Activated naive CD4-positive, alpha-beta T cell treated with anti-CD3 and anti-CD28 coated beads for 36 hours (primary cell): Measurements from ENCODE around the gene RHEBL1. TPM values are rescaled to one million over a fixed set of nuclear protein-coding genes. Genes with fewer than 3 reads are reported as not detected.
"Not testable (repeated sequence)": the region's sequence is repeated elsewhere in the genome, so short reads cannot be mapped to it uniquely, and the experiment has no call there.

Source experiments
- CTCF ChIA-PET: fragments of 350-600 bp; sonication (Branson Sonifier 250); formaldehyde crosslinking; loops from one replicate; lab custom pipeline; 2021; ENCODE audit warnings: antibody characterized with exemption; lab: Charles Lee
- DNase-seq: peaks from one replicate; pipeline ENCODE4 v3.0.0-alpha.2; 2020
- H3K27ac Mint-ChIP-seq: one replicate; pipeline ENCODE4 v1.8.0; 2021; ENCODE audit warnings: mild to moderate bottlenecking, mixed read lengths
- H3K27me3 Mint-ChIP-seq: one replicate; pipeline ENCODE4 v1.8.0; 2021; ENCODE audit warnings: low read depth, mixed read lengths
- H3K36me3 Mint-ChIP-seq: one replicate; pipeline ENCODE4 v1.8.0; 2021; ENCODE audit warnings: low read depth, mixed read lengths
- H3K4me1 Mint-ChIP-seq: one replicate; pipeline ENCODE4 v1.8.0; 2021; ENCODE audit warnings: low read depth, mixed read lengths
- H3K4me3 Mint-ChIP-seq: one replicate; pipeline ENCODE4 v1.8.0; 2021; ENCODE audit warnings: mild to moderate bottlenecking, moderate library complexity, mixed read lengths
- H3K9me3 Mint-ChIP-seq: one replicate; pipeline ENCODE4 v1.8.0; 2021; ENCODE audit warnings: mixed read lengths
- intact Hi-C: fragments of 100-400 bp; cut with micrococcal nuclease; formaldehyde crosslinking; loops from one replicate; pipeline ENCODE4 v1.15.1; 2023
- total RNA-seq, 2 experiments: library from RNA; stranded (reverse); gene quantifications; one replicate each; pipeline ENCODE4 v1.2.3, GENCODE V29; 2021

RHEBL1 gene
- total RNA-seq, 2 experiments from 2014 or later, result 11.8 to 15.2 TPM

DNA sequence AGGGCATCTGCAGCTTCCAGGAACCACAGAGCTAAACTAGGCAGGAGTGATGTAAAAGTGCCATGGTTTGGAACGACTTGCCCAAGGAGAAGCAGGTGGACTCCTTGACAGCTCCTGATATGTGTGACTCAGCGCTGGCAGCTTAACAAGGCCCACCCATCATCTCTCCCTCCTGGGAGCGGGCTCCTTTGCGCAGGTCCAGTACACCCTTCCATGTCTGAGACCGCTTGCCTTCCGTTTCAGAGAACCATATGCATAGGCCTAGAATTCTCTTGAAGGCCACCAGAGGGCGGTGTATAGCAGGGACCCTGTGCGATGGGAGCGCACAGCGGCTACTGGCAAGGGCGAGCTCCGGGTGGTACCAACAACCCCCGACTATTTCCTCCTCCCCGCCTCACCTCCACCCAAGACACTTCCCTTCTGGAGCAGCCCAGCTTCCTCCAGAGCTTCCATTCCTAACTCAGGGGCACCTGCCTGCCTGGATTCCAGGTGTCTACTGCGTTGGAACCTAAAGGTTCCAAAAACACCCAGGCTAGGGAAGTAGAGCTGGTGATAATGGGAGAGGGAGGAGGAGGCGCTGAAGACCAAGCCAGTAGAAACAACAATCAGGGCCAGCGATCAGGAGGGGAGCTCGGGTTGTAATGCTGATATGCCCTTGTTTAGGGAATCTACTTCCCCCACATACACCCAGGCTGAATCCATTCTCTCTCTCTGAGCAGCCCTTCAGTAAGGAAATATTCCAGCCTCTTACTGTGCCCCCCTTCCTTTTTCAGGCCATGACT is 18.6 kb upstream of the RHEBL1 start:
- Mint-ChIP-seq H3K4me3 (no peak overlapping the region), H3K4me1 (peaks cover 40% of the 10 kb centered on the region), H3K27ac (no peak overlapping the region), H3K36me3 (no peaks in the 10 kb centered on the region), H3K27me3 (peaks cover 51% of the 10 kb centered on the region), H3K9me3 (no peaks in the 10 kb centered on the region)
- intact Hi-C loops, result loop anchor here (1.0 to 5.0 kb wide), 6 partner anchors 10 to 254 kb away; partner anchors contain the start of gene LMBR1L
- DNase-seq, result peak; percentile 80
- CTCF ChIA-PET, result interaction anchor here (0.7 to 6.9 kb wide), 42 partner anchors 10 to 222 kb away, joined by 3 to 209 read pairs (median 5); partner anchors contain the start of genes ARF3, DDN, KMT2D and LMBR1L

DNA sequence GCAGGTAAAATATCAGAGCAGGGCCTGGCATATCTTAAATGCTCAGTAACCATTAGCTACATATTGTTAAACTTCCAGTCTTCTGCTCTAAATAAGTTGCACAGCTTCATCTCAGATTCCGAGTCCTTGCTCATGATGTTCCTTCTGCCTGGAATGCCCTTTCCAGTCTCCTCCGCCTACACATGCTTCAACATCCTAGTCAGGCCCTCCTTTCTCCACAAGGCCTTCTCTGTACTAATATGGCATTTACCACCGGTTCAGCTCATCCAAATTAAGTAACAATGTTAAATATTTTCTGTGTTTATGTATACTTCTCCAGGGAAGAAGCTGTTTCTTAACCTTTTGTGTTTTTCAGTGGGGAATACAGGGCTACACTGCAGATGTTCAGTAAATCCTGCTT is 16.3 kb upstream of the RHEBL1 start:
- CTCF ChIA-PET, result interaction anchor here (0.6 to 6.9 kb wide), 5 partner anchors 12 to 486 kb away, joined by 4 to 209 read pairs (median 53); partner anchors contain the start of gene LMBR1L
- no peak overlapping the region for H3K4me3 Mint-ChIP-seq
- H3K36me3 Mint-ChIP-seq, result no peaks in the 10 kb centered on the region
- no peaks in the 10 kb centered on the region for H3K9me3 Mint-ChIP-seq
- peaks cover 26% of the 10 kb centered on the region for H3K4me1 Mint-ChIP-seq
- H3K27me3 Mint-ChIP-seq, result peaks cover 31% of the 10 kb centered on the region
- intact Hi-C loops, result loop anchor here (5.0 kb wide), 1 partner anchor 256 kb away; no protein-coding TSS in a partner anchor
- H3K27ac Mint-ChIP-seq, result no peak overlapping the region
- no peak for DNase-seq

DNA sequence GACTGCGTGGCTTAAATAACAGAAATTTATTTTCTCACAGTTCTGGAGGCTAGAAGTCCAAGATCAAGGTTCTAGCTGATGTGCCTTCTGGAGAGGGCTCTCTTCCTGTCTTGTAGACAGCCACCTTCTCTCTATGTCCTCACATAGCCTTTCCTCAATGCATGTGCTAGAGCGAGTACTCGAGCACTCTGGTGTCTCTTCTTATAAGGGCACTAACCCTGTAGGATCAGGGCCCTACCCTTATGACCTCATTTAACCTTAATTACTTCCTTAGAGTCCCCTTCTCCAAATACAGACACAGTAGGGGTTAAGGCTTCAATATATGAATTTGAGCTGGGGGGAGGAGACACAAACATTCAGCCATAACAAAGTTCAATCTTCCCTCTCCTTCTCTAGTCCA is 14.7 kb upstream of the RHEBL1 start:
- H3K27ac Mint-ChIP-seq, result no peak overlapping the region
- no peak for DNase-seq
- CTCF ChIA-PET, result interaction anchor here (0.7 to 6.9 kb wide), 11 partner anchors 10 to 112 kb away, joined by 3 to 209 read pairs (median 4); partner anchors contain the start of genes DHH, LMBR1L and RHEBL1
- no peaks in the 10 kb centered on the region for H3K36me3 Mint-ChIP-seq
- H3K4me1 Mint-ChIP-seq, result peaks cover 12% of the 10 kb centered on the region
- peaks cover 17% of the 10 kb centered on the region for H3K27me3 Mint-ChIP-seq
- intact Hi-C loops, result no loop called here
- H3K4me3 Mint-ChIP-seq, result no peak overlapping the region
- no peaks in the 10 kb centered on the region for H3K9me3 Mint-ChIP-seq

DNA sequence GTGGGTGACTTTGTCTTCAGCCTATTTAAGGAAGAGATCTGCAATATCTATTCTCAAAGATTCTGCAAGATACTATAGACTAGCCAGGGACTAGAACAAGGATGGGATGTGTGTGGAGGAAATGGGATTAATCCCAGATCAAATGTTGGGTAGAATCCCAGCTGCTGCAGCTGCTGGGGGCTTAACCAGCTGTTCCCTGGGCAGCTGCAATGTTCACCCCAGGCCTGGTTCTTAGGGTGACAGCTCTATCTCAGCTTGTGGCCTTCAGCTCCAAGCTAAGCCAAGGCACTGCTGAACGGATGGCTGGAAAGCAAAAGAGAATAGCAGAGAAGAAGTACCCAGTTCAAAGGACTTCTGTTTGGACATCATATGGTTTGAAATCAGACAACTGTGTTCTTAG is 10.0 kb upstream of the RHEBL1 start:
- no peak overlapping the region for H3K27ac Mint-ChIP-seq
- H3K4me3 Mint-ChIP-seq, result no peak overlapping the region
- peaks cover 2% of the 10 kb centered on the region for H3K27me3 Mint-ChIP-seq
- no peak for DNase-seq
- no peaks in the 10 kb centered on the region for H3K9me3 Mint-ChIP-seq
- CTCF ChIA-PET, result interaction anchor here (1.5 to 2.6 kb wide), 3 partner anchors 9 to 36 kb away, joined by 5 to 28 read pairs (median 8); partner anchors contain the start of gene DHH
- intact Hi-C loops, result no loop called here
- no peaks in the 10 kb centered on the region for H3K4me1 Mint-ChIP-seq
- no peaks in the 10 kb centered on the region for H3K36me3 Mint-ChIP-seq

DNA sequence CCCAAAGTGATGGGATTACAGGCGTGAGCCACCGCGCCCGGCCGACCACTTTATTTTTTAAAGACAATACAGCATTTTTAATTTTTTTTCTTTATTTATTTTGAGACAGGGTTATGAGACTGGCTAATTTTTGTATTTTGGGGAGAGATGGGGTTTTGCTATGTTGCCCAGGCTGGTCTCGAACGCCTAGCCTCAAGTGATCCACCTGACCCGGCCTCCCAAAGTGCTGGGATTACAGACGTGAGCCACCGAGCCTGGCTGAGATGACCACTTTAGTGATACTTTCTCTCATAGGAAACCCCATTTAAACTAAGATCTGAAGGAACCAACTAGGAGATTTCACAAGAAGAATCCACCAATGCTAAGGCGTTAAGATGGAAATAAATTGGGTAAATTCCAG is 1.2 kb upstream of the RHEBL1 start:
- CTCF ChIA-PET, result interaction anchor here (0.6 to 0.8 kb wide), 2 partner anchors 25 to 41 kb away, joined by 3 read pairs; no protein-coding TSS in a partner anchor
- Mint-ChIP-seq H3K36me3 (peaks cover 8% of the 10 kb centered on the region), H3K9me3 (no peaks in the 10 kb centered on the region), H3K27ac (no peak overlapping the region), H3K4me1 (peaks cover 12% of the 10 kb centered on the region), H3K4me3 (no peak overlapping the region), H3K27me3 (no peaks in the 10 kb centered on the region)
- intact Hi-C loops, result loop anchor here (1.0 kb wide), 7 partner anchors 11 to 219 kb away; partner anchors contain the start of genes DDX23, KMT2D, LMBR1L and PRKAG1
- DNase-seq, result no peak

DNA sequence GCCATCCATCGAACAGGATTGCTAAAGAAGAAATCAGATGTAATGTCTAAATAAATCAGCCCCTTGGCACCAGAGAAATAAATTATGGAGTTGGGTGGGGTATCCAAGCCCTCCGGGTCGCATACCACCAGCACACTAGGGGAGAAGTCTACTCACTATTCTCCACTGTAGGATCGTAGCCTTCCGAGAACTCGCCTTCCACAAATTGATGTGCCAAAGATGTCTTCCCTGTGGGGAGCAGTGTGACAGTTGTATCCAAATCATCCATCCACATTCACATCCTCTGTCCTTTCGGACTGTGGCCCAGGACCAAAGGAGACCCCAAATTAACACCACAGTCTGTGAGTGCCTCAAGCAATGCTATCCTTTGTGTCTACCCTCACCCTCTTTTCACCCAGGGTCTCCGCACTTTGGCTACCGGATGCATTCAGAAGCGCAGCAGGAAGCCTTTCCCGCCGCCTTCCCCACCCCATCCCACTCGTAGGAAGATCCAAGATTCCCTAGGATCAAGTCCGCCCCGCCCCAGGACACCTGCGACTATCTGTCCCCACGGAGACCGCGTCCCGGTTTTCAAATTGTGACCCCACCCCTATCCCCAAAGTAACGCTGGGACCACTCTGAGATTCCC is 786 bp downstream of the RHEBL1 start:
- Mint-ChIP-seq H3K27ac (peak overlapping the region; percentile 76), H3K9me3 (no peaks in the 10 kb centered on the region)
- intact Hi-C loops, result no loop called here

DNA sequence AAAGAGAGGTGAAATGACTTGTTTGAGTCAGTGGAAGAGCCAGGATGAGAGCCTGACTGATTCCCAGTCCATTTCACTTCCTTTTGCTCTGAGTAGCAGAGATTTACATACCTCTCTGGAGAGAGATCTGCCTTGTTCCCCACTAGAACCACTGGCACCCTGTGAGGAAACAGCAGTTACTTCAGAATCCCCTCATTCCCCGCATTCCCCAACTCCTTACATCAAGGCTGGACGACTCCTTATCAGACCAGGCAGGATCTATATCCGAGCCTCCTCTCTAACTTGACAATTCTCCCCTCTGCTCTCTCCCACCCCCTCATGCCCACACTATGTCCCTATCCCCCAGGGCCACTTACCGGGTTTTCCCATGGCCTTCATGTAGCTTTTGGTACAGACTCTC is 3.7 kb downstream of the RHEBL1 start:
- peaks cover 26% of the 10 kb centered on the region for H3K4me1 Mint-ChIP-seq
- DNase-seq, result no peak
- H3K27ac Mint-ChIP-seq, result peak overlapping the region; percentile 35
- CTCF ChIA-PET, result interaction anchor here (0.5 to 7.2 kb wide), 9 partner anchors 9 to 224 kb away, joined by 3 to 128 read pairs (median 4); partner anchors contain the start of gene DHH
- H3K9me3 Mint-ChIP-seq, result no peaks in the 10 kb centered on the region
- H3K36me3 Mint-ChIP-seq, result peaks cover 13% of the 10 kb centered on the region
- intact Hi-C loops, result no loop called here
- H3K4me3 Mint-ChIP-seq, result no peak overlapping the region
- H3K27me3 Mint-ChIP-seq, result no peaks in the 10 kb centered on the region

More for the DNA sequence above, 786 bp downstream of the RHEBL1 start:
- no peak for DNase-seq
- H3K4me3 Mint-ChIP-seq, result peak overlapping the region; percentile 99
- H3K36me3 Mint-ChIP-seq, result peaks cover 13% of the 10 kb centered on the region
- H3K4me1 Mint-ChIP-seq, result peaks cover 13% of the 10 kb centered on the region
- CTCF ChIA-PET, result interaction anchor here (0.7 to 1.8 kb wide), 7 partner anchors 10 to 215 kb away, joined by 3 to 11 read pairs (median 6); no protein-coding TSS in a partner anchor
- H3K27me3 Mint-ChIP-seq, result no peaks in the 10 kb centered on the region

DNA sequence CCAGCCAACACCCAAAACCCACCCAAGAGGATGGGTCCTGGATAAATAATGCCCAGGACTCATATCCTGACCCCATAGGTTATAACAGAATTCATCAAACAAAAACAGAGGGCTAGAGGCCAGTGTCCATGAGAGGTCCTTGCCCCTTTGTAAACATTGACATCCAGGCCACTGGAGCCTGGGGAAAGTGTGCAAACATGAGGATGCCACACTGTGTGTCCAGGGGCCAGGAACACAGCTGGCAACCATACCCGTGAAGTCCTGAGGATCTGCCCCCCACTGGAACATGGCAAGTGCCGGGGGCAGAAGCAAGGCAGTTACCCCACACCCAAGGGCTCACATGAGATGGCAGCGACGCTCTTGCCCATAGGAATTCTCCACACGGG is 5.0 kb downstream of the RHEBL1 start:
- H3K27ac Mint-ChIP-seq, result no peak overlapping the region
- no peak for DNase-seq
- no peak overlapping the region for H3K4me3 Mint-ChIP-seq
- no peaks in the 10 kb centered on the region for H3K27me3 Mint-ChIP-seq
- intact Hi-C loops, result loop anchor here (1.0 kb wide), 4 partner anchors 28 to 171 kb away; no protein-coding TSS in a partner anchor
- H3K36me3 Mint-ChIP-seq, result peaks cover 13% of the 10 kb centered on the region
- no peaks in the 10 kb centered on the region for H3K9me3 Mint-ChIP-seq
- H3K4me1 Mint-ChIP-seq, result peaks cover 23% of the 10 kb centered on the region
- CTCF ChIA-PET, result interaction anchor here (0.8 to 7.2 kb wide), 20 partner anchors 10 to 172 kb away, joined by 3 to 128 read pairs (median 5); partner anchors contain the start of genes DHH and LMBR1L

DNA sequence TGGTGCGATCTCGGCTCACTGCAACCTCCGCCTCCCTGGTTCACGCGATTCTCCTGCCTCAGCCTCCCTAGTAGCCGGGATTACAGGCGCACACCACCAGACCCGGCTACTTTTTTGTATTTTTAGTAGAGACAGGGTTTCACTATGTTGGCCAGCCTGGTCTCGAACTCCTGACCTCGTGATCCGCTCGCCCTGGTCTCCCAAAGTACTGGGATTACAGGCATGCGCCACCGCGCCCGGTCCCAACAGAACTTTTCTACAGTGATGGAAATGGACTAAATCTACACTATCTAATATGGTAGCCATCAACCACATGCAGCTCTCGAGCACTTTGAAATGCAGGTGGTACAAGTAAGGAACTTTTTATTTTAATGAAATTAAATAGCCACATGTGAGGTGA is 7.9 kb downstream of the RHEBL1 start:
- Mint-ChIP-seq H3K4me1 (peaks cover 36% of the 10 kb centered on the region), H3K4me3 (peak overlapping the region; percentile 91), H3K36me3 (peaks cover 12% of the 10 kb centered on the region)
- H3K27ac Mint-ChIP-seq, H3K9me3 Mint-ChIP-seq, H3K27me3 Mint-ChIP-seq, DNase-seq: not testable (repeated sequence)
- CTCF ChIA-PET, result interaction anchor here (1.6 to 7.2 kb wide), 3 partner anchors 25 to 42 kb away, joined by 3 to 128 read pairs (median 73); partner anchors contain the start of gene DHH
- intact Hi-C loops, result loop anchor here (2.0 kb wide), 1 partner anchor 127 kb away; the partner anchor contains the start of gene TUBA1A

DNA sequence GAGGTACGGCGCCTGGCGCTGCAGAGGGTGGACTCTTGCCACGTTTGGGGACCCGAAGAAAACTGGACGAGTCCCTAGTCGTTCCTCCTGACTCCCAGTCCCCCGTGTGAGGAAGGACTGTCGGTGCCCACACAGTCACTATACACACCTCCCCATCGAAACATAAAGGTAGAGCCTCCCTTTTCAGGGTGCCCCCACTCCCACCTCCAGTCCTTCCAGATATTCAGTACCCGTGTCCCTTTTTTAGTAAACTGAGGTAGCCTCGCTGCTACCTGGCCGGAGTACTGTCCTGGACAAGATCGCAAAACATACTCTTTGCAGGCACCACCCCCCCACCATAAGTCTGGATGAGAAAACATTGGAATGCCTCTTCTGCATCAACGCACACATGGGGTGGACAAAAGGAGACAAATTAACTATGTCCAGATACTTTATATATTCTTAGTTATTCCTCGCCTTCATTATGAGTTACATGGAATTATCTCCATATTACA is 8.6 kb downstream of the RHEBL1 start:
- intact Hi-C loops, result loop anchor here (2.0 kb wide), 1 partner anchor 128 kb away; the partner anchor contains the start of gene TUBA1A
- H3K4me3 Mint-ChIP-seq, result peak overlapping the region; percentile 91
- H3K27ac Mint-ChIP-seq, result peak overlapping the region; percentile 96
- H3K27me3 Mint-ChIP-seq, result no peaks in the 10 kb centered on the region
- CTCF ChIA-PET, result interaction anchor here (7.2 kb wide), 1 partner anchor 26 kb away, joined by 128 read pairs; no protein-coding TSS in a partner anchor
- H3K36me3 Mint-ChIP-seq, result peaks cover 9% of the 10 kb centered on the region
- H3K9me3 Mint-ChIP-seq, result no peaks in the 10 kb centered on the region
- no peak for DNase-seq
- H3K4me1 Mint-ChIP-seq, result peaks cover 44% of the 10 kb centered on the region

DNA sequence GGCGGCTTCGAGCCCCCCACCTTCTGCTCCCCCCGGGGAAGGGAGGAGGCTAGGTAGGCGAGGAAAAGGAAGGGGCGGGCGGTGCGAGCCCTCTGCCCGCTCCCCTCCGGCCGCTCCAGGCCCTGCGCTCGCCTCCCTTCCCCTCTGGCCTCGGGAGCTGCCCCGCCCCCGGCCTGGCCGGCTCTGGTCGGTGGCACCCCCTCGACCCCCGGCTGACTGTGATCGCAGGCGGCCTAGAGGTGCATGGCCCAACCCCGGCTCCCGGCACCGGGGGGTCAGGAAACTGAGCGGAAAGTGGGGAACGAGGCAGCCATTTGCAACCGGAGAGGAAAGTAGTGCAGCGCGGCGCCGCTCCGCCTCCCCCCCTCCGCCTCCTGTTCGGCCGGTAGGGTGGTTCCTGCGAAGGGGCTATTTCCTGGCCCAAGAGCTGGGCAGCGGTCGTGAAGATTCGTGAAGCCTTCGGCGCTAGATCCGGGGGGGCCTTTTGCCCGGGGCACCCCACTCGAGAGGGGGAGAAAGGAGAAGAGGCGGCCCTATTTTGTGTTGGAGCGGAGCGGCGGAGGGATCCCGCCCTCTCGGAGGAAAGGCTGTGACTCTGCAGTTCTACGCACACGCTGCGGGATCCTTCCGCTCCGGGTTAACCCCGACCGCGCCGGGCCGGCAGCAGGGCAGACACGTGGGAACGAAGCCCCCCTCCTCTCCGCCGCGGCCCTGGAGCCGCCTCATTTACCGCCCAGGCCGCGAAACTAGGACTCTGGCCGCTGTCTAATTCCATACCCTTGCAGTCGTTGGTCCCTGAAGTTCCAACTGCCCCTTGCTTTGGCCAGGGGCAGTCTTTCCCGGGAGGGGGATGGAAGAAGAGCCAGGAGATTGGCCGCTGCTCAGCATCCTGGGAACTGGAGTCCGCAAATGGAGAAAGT is 9.3 kb downstream of the RHEBL1 start, which contains the start of gene KMT2D:
Gene KMT2D, minus strand, starts transcription at position 558 of the 920 bp plus-strand sequence. CDS start 5,470 bp downstream, outside the sequence.
- peaks cover 8% of the 10 kb centered on the region for H3K36me3 Mint-ChIP-seq
- peak within 1 kb of the TSS; percentile 96 for H3K27ac Mint-ChIP-seq
- peak; percentile 91 for DNase-seq
- H3K4me3 Mint-ChIP-seq, result peak within 1 kb of the TSS; percentile 93
- CTCF ChIA-PET, result interaction anchor here (1.8 to 1.9 kb wide), 2 partner anchors 28 to 38 kb away, joined by 5 to 11 read pairs; no protein-coding TSS in a partner anchor
- intact Hi-C loops, result loop anchor here (1.0 to 2.0 kb wide), 4 partner anchors 10 to 128 kb away; partner anchors contain the start of genes PRKAG1 and TUBA1A
- H3K9me3 Mint-ChIP-seq, result no peaks in the 10 kb centered on the region
- H3K27me3 Mint-ChIP-seq, result no peaks in the 10 kb centered on the region
- peaks cover 51% of the 10 kb centered on the region for H3K4me1 Mint-ChIP-seq
